ENCODE measurements around the gene LRRC28. TPM values are rescaled to one million over a fixed set of nuclear protein-coding genes. Genes with fewer than 3 reads are reported as not detected.

The LRRC28 gene
- total RNA-seq, 1 experiment from 2014 or later = 10.6 TPM

- Mint-ChIP-seq H3K4me1 (ENCODE audit: insufficient read depth, unreplicated experiment) (peaks cover 6% of the 10 kb centered on the region), H3K27me3 (ENCODE audit: insufficient read depth, unreplicated experiment) (no peaks in the 10 kb centered on the region), H3K36me3 (ENCODE audit: insufficient read depth, unreplicated experiment) (no peaks in the 10 kb centered on the region), H3K27ac (ENCODE audit: low read depth, unreplicated experiment) (no peak overlapping the region), H3K4me3 (ENCODE audit: unreplicated experiment) (no peak overlapping the region), H3K9me3 (ENCODE audit: unreplicated experiment) (no peaks in the 10 kb centered on the region)
- POLR2A ChIA-PET = interaction anchor here (0.6 to 1.5 kb wide), 2 partner anchors 18 to 135 kb away, joined by 4 to 5 read pairs; no protein-coding TSS in a partner anchor
- CTCF ChIA-PET = interaction anchor here (0.6 to 1.0 kb wide), 2 partner anchors 14 to 84 kb away, joined by 3 to 4 read pairs; no protein-coding TSS in a partner anchor
- no peak for TF ChIP-seq CTCF (IDR thresholded peaks at IDR 0.05; ENCODE audit: unreplicated experiment)
- intact Hi-C loops (cut with micrococcal nuclease) = no loop called here
- BruUV-seq (replicated peaks) = no TSS peak
- DNase-seq (ENCODE audit: unreplicated experiment) = no peak
These were observed 172.2 kb downstream of the LRRC28 start for GRCh38 chr15:99423186-99424130.

- no peak overlapping the region for H3K27ac Mint-ChIP-seq (ENCODE audit: low read depth, unreplicated experiment)
- H3K4me1 Mint-ChIP-seq (ENCODE audit: insufficient read depth, unreplicated experiment) = peaks cover 6% of the 10 kb centered on the region
- BruUV-seq (replicated peaks) = no TSS peak
These were observed 172.9 kb downstream of the LRRC28 start for GRCh38 chr15:99424131-99424571.

GRCh38 chr15:99424978-99425656, 173.8 kb downstream of the LRRC28 start:
- intact Hi-C loops (cut with micrococcal nuclease) = loop anchor here (5.0 kb wide), 2 partner anchors 142 to 277 kb away; partner anchors contain the start of gene MEF2A
- Mint-ChIP-seq H3K4me3 (ENCODE audit: unreplicated experiment) (no peak overlapping the region), H3K4me1 (ENCODE audit: insufficient read depth, unreplicated experiment) (peaks cover 6% of the 10 kb centered on the region), H3K9me3 (ENCODE audit: unreplicated experiment) (no peaks in the 10 kb centered on the region), H3K27me3 (ENCODE audit: insufficient read depth, unreplicated experiment) (no peaks in the 10 kb centered on the region), H3K27ac (ENCODE audit: low read depth, unreplicated experiment) (peak overlapping the region; percentile 93), H3K36me3 (ENCODE audit: insufficient read depth, unreplicated experiment) (no peaks in the 10 kb centered on the region)
- no TSS peak for BruUV-seq (replicated peaks)
- no peak for TF ChIP-seq CTCF (IDR thresholded peaks at IDR 0.05; ENCODE audit: unreplicated experiment)
- POLR2A ChIA-PET = interaction anchor here (0.7 to 1.5 kb wide), 2 partner anchors 16 to 211 kb away, joined by 3 to 5 read pairs; no protein-coding TSS in a partner anchor
- CTCF ChIA-PET = interaction anchor here (1.0 to 1.2 kb wide), 2 partner anchors 59 to 86 kb away, joined by 3 read pairs; no protein-coding TSS in a partner anchor
- DNase-seq (ENCODE audit: unreplicated experiment) = peak; percentile 90

More at GRCh38 chr15:99424131-99424571, 172.9 kb downstream of the LRRC28 start:
- intact Hi-C loops (cut with micrococcal nuclease) = no loop called here
- ChIA-PET POLR2A (interaction anchor here (0.7 to 1.5 kb wide), 2 partner anchors 17 to 212 kb away, joined by 3 to 5 read pairs; no protein-coding TSS in a partner anchor), CTCF (interaction anchor here (0.6 kb wide), 2 partner anchors 17 to 201 kb away, joined by 3 to 4 read pairs; no protein-coding TSS in a partner anchor)
- H3K27me3 Mint-ChIP-seq (ENCODE audit: insufficient read depth, unreplicated experiment) = no peaks in the 10 kb centered on the region
- no peak for TF ChIP-seq CTCF (IDR thresholded peaks at IDR 0.05; ENCODE audit: unreplicated experiment)
- H3K36me3 Mint-ChIP-seq (ENCODE audit: insufficient read depth, unreplicated experiment) = no peaks in the 10 kb centered on the region
- no peak overlapping the region for H3K4me3 Mint-ChIP-seq (ENCODE audit: unreplicated experiment)
- DNase-seq (ENCODE audit: unreplicated experiment) = no peak
- no peaks in the 10 kb centered on the region for H3K9me3 Mint-ChIP-seq (ENCODE audit: unreplicated experiment)

Measured in MCF 10A (cell line).